ENCODE measurements around the gene ATG10.
"Not testable (repeated sequence)": the region's sequence is repeated elsewhere in the genome, so short reads cannot be mapped to it uniquely, and the experiment has no call there.

DNA sequence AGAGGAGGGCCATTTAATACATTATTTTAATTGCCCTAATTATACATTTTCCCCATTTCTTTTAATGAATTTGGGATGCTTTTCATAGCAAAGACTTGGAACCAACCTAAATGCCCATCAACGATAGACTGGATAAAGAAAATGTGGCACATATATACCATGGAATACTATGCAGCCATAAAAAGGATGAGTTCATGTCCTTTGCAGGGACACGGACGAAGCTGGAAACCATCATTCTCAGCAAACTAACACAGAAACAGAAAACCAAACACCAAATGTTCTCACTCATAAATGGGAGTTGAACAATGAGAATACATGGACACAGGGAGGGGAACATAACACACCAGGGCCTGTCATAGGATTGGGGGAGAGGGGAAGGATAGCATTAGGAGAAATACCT is 96.2 kb downstream of the ATG10 start:
- TF ChIP-seq, protein P1, sequence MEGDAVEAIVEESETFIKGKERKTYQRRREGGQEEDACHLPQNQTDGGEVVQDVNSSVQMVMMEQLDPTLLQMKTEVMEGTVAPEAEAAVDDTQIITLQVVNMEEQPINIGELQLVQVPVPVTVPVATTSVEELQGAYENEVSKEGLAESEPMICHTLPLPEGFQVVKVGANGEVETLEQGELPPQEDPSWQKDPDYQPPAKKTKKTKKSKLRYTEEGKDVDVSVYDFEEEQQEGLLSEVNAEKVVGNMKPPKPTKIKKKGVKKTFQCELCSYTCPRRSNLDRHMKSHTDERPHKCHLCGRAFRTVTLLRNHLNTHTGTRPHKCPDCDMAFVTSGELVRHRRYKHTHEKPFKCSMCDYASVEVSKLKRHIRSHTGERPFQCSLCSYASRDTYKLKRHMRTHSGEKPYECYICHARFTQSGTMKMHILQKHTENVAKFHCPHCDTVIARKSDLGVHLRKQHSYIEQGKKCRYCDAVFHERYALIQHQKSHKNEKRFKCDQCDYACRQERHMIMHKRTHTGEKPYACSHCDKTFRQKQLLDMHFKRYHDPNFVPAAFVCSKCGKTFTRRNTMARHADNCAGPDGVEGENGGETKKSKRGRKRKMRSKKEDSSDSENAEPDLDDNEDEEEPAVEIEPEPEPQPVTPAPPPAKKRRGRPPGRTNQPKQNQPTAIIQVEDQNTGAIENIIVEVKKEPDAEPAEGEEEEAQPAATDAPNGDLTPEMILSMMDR (IDR thresholded peaks at IDR 0.05) = not testable (repeated sequence)
- TF ChIP-seq POLR2A (IDR thresholded peaks at IDR 0.05) = not testable (repeated sequence)

Measured in lower leg skin (tissue), 3 donors.